ENCODE data around the gene EGLN2.
"Not testable (repeated sequence)": the region's sequence is repeated elsewhere in the genome, so short reads cannot be mapped to it uniquely, and the experiment has no call there.

The EGLN2 gene

GRCh38 chr19:40780582-40780981 lies 18.4 kb upstream of the EGLN2 start:
- ChIA-PET POLR2A (no interaction called here), CTCF (interaction anchor here (2.8 to 3.8 kb wide), 2 partner anchors 17 to 26 kb away, joined by 21 to 23 read pairs; partner anchors contain the start of gene EGLN2)
- no peak for DNase-seq (ENCODE audit: low read depth, low spot score)
- no peak for TF ChIP-seq CTCF (IDR thresholded peaks at IDR 0.05; ENCODE audit: insufficient read depth, low read length, missing control alignments)
- H3K4me3 ChIP-seq (ENCODE audit: low read depth, low read length): no peak overlapping the region

- TF ChIP-seq CTCF (IDR thresholded peaks at IDR 0.05; ENCODE audit: insufficient read depth, low read length, missing control alignments): no peak
- DNase-seq (ENCODE audit: low read depth, low spot score): no peak
- ChIA-PET POLR2A (no interaction called here), CTCF (no interaction called here)
- H3K4me3 ChIP-seq (ENCODE audit: low read depth, low read length): no peak overlapping the region
Measured at GRCh38 chr19:40781140-40781539, 17.9 kb upstream of the EGLN2 start.

- TF ChIP-seq CTCF (IDR thresholded peaks at IDR 0.05; ENCODE audit: insufficient read depth, low read length, missing control alignments): no peak
- ChIA-PET POLR2A (no interaction called here), CTCF (no interaction called here)
- DNase-seq (ENCODE audit: low read depth, low spot score): no peak
- H3K4me3 ChIP-seq (ENCODE audit: low read depth, low read length): no peak overlapping the region
Measured at GRCh38 chr19:40783711-40784110, 15.3 kb upstream of the EGLN2 start.

GRCh38 chr19:40784146-40784545 lies 14.8 kb upstream of the EGLN2 start:
- DNase-seq (ENCODE audit: low read depth, low spot score); H3K4me3 ChIP-seq (ENCODE audit: low read depth, low read length); POLR2A ChIA-PET: not testable (repeated sequence)
- CTCF ChIA-PET: interaction anchor here (0.7 kb wide), 2 partner anchors 10 to 14 kb away, joined by 3 to 4 read pairs; partner anchors contain the start of gene EGLN2

- no peak for DNase-seq (ENCODE audit: low read depth, low spot score)
- ChIA-PET POLR2A (interaction anchor here (1.4 kb wide), 1 partner anchor 13 kb away, joined by 4 read pairs; the partner anchor contains the start of gene EGLN2), CTCF (interaction anchor here (2.8 kb wide), 1 partner anchor 12 kb away, joined by 13 read pairs; the partner anchor contains the start of gene EGLN2)
- no peak for TF ChIP-seq CTCF (IDR thresholded peaks at IDR 0.05; ENCODE audit: insufficient read depth, low read length, missing control alignments)
- H3K4me3 ChIP-seq (ENCODE audit: low read depth, low read length): no peak overlapping the region
Measured at GRCh38 chr19:40785526-40785925, 13.5 kb upstream of the EGLN2 start.

GRCh38 chr19:40786060-40787037 lies 12.6 kb upstream of the EGLN2 start:
- DNase-seq (ENCODE audit: low read depth, low spot score): no peak
- POLR2A ChIA-PET: interaction anchor here (1.3 to 1.4 kb wide), 2 partner anchors 8 to 12 kb away, joined by 4 to 5 read pairs; partner anchors contain the start of genes EGLN2 and RAB4B
- no peak for TF ChIP-seq CTCF (IDR thresholded peaks at IDR 0.05; ENCODE audit: insufficient read depth, low read length, missing control alignments)
- no peak overlapping the region for H3K4me3 ChIP-seq (ENCODE audit: low read depth, low read length)
- CTCF ChIA-PET: interaction anchor here (0.8 to 2.8 kb wide), 4 partner anchors 9 to 123 kb away, joined by 3 to 13 read pairs (median 4); partner anchors contain the start of gene EGLN2
